Liver (tissue), 3 donors: ENCODE measurements around the gene CTSV.
"Not testable (repeated sequence)": the region's sequence is repeated elsewhere in the genome, so short reads cannot be mapped to it uniquely, and the experiment has no call there.

Experiments used
- ATF3 ChIP-seq: IDR thresholded peaks from 2 replicates; pipeline ENCODE4 v1.6.1; 2016; ENCODE audit warnings: antibody characterized with exemption
- CTCF ChIP-seq: fragments of 150-350 bp; IDR thresholded peaks from 2 replicates; pipeline ENCODE4 v1.5.1; 2017; ENCODE audit warnings: improper control_type of control experiment, low read depth, low read length; ENCODE audit not compliant: missing input control
- EGR1 ChIP-seq, 2 donors: IDR thresholded peaks; 2 replicates each; pipeline ENCODE4 v1.6.1; 2016 to 2018; ENCODE audit warnings: antibody characterized with exemption in 2 of 2, low read depth in 2 of 2
- FOXA1 ChIP-seq: IDR thresholded peaks from 2 replicates; pipeline ENCODE4 v1.6.1; 2016; ENCODE audit warnings: antibody characterized with exemption
- GABPA ChIP-seq, 2 donors: IDR thresholded peaks in 1 of 2; conservative IDR thresholded peaks in 1 of 2; 2 replicates each; pipeline ENCODE4 v1.6.1; 2016; ENCODE audit warnings: antibody characterized with exemption in 2 of 2, mild to moderate bottlenecking in 1 of 2, moderate library complexity in 1 of 2
- HNF4A ChIP-seq, 2 donors: conservative IDR thresholded peaks; 2 replicates each; pipeline ENCODE4 v1.6.1; 2016; ENCODE audit warnings: antibody characterized with exemption in 2 of 2, mild to moderate bottlenecking in 2 of 2
- MAX ChIP-seq: IDR thresholded peaks from 2 replicates; pipeline ENCODE4 v1.6.1; 2016; ENCODE audit warnings: antibody characterized with exemption
- RAD21 ChIP-seq, 2 donors: IDR thresholded peaks; 2 replicates each; pipeline ENCODE4 v1.6.1; 2016; ENCODE audit warnings: antibody characterized with exemption in 2 of 2, mild to moderate bottlenecking in 2 of 2
- REST ChIP-seq: IDR thresholded peaks from 2 replicates; pipeline ENCODE4 v1.6.1; 2016; ENCODE audit warnings: antibody characterized with exemption, mild to moderate bottlenecking
- RXRA ChIP-seq, 2 donors: IDR thresholded peaks; 2 replicates each; pipeline ENCODE4 v1.6.1; 2017 to 2018; ENCODE audit warnings: antibody characterized with exemption in 2 of 2, mild to moderate bottlenecking in 1 of 2
- SP1 ChIP-seq: IDR thresholded peaks from 2 replicates; pipeline ENCODE4 v1.6.1; 2018; ENCODE audit warnings: antibody characterized with exemption, mild to moderate bottlenecking
- TAF1 ChIP-seq: conservative IDR thresholded peaks from 2 replicates; pipeline ENCODE4 v1.6.1; 2016; ENCODE audit warnings: antibody characterized with exemption, mild to moderate bottlenecking
- YY1 ChIP-seq: IDR thresholded peaks from 2 replicates; pipeline ENCODE4 v1.6.1; 2016; ENCODE audit warnings: antibody characterized with exemption, mild to moderate bottlenecking
- ZBTB33 ChIP-seq: IDR thresholded peaks from 2 replicates; pipeline ENCODE4 v1.6.1; 2016; ENCODE audit warnings: antibody characterized with exemption
- donor health status: healthy.
- donor health status: healthy.

GRCh38 chr9:96984139-96984538, 54.8 kb downstream of the CTSV start:
- not testable (repeated sequence) for TF ChIP-seq ATF3; RAD21 (IDR thresholded peaks at IDR 0.05); CTCF; GABPA (IDR thresholded peaks at IDR 0.05 in 1 of 2, conservative IDR thresholded peaks at IDR 0.05 in 1 of 2); SP1; TAF1; RXRA (IDR thresholded peaks at IDR 0.05); EGR1 (IDR thresholded peaks at IDR 0.05; ENCODE audit: low read depth in 2 of 2); ZBTB33; REST; YY1; MAX; FOXA1; HNF4A (conservative IDR thresholded peaks at IDR 0.05)
